ENCODE measurements around the gene HSD3B7. TPM values are rescaled to one million over a fixed set of nuclear protein-coding genes. Genes with fewer than 3 reads are reported as not detected.
A peak's percentile ranks its signal among the peaks of the same experiment; 100 is the strongest.

HSD3B7 gene
- total RNA-seq, 1 donor from 2014 or later = 2.0 TPM

DNA sequence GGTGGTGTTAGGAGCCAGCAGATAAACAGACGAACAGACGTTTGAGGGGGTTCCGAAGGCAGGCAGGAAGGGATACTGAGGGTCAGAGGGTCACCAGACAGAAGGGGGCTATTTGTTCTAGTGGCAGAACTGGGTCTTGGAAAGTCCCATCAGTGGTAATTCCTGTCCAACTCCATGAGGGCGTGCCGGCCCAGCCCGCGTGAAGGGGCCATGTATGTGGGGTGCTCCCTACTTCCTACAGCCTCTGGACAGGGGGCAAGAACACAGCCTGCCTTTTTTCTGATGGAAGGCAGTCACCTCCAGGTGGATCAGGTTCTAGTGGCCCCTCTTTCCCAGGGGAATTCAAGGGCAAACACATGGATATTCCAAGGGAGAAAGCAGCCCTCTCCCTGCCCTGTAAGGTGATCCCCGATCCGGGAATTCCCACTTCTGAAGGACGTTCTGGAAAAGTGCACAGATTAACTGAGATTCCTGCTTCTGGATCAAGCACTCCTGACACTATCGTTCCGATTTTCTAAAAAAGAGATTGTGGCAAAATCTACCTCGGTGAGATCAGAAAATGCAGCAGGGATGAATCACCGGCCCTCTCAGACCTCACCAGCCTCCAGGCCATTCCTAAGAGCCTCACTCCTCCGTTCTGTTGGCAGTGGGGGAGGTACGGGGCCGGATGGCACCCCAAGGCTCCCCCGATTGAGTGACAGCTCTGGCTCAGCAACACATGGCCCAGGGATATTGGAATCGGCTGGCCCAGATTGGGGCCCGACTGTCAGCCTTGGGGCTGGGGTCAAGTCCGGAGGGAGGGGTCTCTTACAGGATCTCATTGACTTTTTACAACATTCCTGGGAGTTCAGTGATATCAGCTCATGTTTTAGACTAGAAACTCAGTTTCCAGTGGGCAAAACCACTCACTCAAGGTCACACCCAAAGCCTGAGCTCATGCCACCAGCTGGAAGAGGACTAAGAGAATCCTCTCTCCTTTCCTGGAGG is 13.0 kb downstream of the HSD3B7 start:
- no peak for DNase-seq
- TF ChIP-seq, protein P1, sequence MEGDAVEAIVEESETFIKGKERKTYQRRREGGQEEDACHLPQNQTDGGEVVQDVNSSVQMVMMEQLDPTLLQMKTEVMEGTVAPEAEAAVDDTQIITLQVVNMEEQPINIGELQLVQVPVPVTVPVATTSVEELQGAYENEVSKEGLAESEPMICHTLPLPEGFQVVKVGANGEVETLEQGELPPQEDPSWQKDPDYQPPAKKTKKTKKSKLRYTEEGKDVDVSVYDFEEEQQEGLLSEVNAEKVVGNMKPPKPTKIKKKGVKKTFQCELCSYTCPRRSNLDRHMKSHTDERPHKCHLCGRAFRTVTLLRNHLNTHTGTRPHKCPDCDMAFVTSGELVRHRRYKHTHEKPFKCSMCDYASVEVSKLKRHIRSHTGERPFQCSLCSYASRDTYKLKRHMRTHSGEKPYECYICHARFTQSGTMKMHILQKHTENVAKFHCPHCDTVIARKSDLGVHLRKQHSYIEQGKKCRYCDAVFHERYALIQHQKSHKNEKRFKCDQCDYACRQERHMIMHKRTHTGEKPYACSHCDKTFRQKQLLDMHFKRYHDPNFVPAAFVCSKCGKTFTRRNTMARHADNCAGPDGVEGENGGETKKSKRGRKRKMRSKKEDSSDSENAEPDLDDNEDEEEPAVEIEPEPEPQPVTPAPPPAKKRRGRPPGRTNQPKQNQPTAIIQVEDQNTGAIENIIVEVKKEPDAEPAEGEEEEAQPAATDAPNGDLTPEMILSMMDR (IDR thresholded peaks at IDR 0.05; ENCODE audit: partially characterized antibody, unreplicated experiment) = no peak
- no peaks in the 10 kb centered on the region for H3K9me3 Mint-ChIP-seq (ENCODE audit: unreplicated experiment)
- peak overlapping the region; percentile 79 for H3K4me3 Mint-ChIP-seq (ENCODE audit: unreplicated experiment)
- peaks cover 12% of the 10 kb centered on the region for H3K4me1 Mint-ChIP-seq (ENCODE audit: low read depth, unreplicated experiment)
- H3K36me3 Mint-ChIP-seq (ENCODE audit: unreplicated experiment) = no peaks in the 10 kb centered on the region
- H3K27ac Mint-ChIP-seq (ENCODE audit: unreplicated experiment) = no peak overlapping the region
- H3K27me3 Mint-ChIP-seq (ENCODE audit: unreplicated experiment) = peaks cover 11% of the 10 kb centered on the region

DNA sequence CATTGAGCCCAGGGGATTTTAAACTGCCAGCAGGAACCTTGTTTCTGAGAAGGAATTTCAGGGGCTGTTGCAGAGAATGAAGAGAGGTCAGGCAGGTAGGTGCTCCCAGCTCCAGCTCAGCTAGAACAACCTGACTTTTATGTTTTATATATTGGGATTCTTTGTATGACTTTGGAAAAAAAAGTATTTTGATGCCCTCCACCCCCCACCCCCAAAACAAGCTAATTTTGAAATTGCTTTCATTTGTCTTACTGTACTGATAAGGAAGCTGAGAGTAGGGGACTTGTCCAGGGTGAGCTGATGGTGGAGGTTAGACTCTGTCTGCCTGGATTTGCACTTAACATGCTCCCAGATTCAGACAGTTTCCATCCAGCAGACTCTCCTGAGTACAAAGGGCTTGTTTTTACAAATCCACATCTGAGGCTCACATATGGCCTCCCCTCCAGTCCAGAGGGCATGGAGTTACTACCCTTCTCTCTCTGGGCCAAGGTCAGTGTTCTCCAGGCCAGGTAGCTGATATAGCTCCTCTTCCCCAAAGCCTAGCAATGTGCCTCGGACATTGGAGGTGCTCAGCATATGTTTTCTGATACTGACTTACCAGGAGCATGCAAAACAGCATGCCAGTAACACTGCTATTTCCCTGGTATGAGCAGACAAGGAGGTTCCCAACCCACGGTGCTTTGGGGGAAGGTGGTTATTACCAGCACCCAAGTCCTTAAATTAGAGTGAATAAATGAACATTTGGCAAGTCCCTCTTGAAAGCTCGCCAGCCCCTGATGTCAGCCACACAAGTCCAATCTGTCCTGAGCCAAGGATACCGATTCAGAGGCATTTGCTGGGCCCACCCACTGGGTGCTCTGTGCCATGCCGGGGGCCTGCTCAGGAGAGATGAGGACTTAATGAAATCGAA is 14.1 kb downstream of the HSD3B7 start:
- peaks cover 2% of the 10 kb centered on the region for H3K9me3 Mint-ChIP-seq (ENCODE audit: unreplicated experiment)
- no peak overlapping the region for H3K27ac Mint-ChIP-seq (ENCODE audit: unreplicated experiment)
- no peak for DNase-seq
- H3K36me3 Mint-ChIP-seq (ENCODE audit: unreplicated experiment) = no peaks in the 10 kb centered on the region
- TF ChIP-seq, protein P1 (IDR thresholded peaks at IDR 0.05; ENCODE audit: partially characterized antibody, unreplicated experiment) = no peak
- H3K4me3 Mint-ChIP-seq (ENCODE audit: unreplicated experiment) = peak overlapping the region; percentile 34
- H3K27me3 Mint-ChIP-seq (ENCODE audit: unreplicated experiment) = peaks cover 12% of the 10 kb centered on the region
- peaks cover 18% of the 10 kb centered on the region for H3K4me1 Mint-ChIP-seq (ENCODE audit: low read depth, unreplicated experiment)

DNA sequence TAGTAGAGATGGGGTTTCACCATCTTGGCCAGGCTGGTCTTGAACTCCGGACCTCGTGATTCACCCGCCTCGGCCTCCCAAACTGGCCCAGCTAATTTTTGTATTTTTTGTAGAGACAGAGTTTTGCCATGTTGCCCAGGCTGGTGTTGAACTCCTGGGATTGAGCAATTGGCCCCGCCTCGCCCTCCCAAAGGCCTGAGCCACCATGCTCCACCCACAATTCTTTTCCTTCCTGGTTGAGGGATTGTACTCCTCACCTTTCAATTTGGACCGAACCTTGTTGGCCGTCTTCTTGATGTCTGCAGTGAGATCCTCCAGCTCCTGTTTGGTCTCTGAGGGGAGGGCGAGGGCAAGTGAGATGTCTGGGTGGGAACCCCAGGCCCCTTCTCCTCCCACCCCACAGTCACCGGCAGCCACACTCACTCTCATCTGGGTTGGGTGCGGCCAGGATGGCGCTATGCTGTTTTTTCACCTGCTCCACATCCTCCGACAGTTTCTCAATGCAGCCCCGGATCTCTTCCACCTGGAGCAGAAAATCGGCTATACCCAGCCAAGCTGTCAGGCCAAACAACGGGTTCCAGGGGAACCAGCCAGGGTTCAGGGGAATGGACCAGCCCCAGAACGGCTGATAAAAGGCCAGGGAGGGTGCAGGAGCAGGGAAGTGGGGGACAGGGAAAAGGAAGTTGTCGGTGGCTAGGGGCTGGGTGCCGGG is 15.8 kb downstream of the HSD3B7 start:
- DNase-seq = no peak
- peaks cover 25% of the 10 kb centered on the region for H3K4me1 Mint-ChIP-seq (ENCODE audit: low read depth, unreplicated experiment)
- H3K4me3 Mint-ChIP-seq (ENCODE audit: unreplicated experiment) = no peak overlapping the region
- peaks cover 5% of the 10 kb centered on the region for H3K9me3 Mint-ChIP-seq (ENCODE audit: unreplicated experiment)
- H3K36me3 Mint-ChIP-seq (ENCODE audit: unreplicated experiment) = no peaks in the 10 kb centered on the region
- H3K27ac Mint-ChIP-seq (ENCODE audit: unreplicated experiment) = no peak overlapping the region
- peaks cover 13% of the 10 kb centered on the region for H3K27me3 Mint-ChIP-seq (ENCODE audit: unreplicated experiment)
- TF ChIP-seq, protein P1 (IDR thresholded peaks at IDR 0.05; ENCODE audit: partially characterized antibody, unreplicated experiment) = no peak

DNA sequence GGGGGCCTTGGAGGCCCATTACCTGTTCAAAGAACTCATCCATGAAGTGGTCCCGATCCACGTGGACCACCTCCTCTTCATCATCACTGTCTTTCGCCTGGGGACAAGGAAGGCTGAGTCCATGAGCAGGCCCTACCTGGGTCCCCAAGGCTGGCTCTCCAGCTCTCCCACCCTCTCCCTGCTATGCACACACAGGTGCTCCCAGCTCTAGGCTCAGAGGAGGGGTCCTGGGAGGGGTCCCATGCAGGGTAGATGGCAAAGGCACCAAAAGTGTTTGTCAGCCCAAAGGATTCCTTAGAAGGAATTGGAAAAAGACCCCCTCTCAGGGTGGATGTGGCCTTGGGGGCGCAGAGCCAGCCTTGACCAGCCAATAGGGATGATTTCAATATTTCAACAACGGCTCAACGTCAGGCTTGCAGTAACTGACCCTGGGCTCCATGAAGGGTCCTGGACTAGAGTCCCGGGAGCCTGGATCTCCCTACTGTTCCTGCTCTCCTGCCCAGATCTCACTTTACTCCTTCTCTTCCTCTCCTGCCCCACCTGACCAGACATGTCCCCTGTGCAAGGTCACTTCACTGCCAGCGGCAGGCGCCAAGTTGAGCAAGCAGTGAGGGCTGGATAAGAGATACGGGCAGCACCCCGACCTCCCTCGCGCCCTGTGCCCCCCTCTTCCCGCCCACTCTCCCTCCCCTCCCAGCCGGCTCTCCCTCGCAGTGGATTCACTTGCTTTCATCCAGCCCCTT is 16.7 kb downstream of the HSD3B7 start:
- Mint-ChIP-seq H3K36me3 (ENCODE audit: unreplicated experiment) (no peaks in the 10 kb centered on the region), H3K9me3 (ENCODE audit: unreplicated experiment) (peaks cover 7% of the 10 kb centered on the region), H3K4me1 (ENCODE audit: low read depth, unreplicated experiment) (peaks cover 30% of the 10 kb centered on the region), H3K4me3 (ENCODE audit: unreplicated experiment) (peak overlapping the region; percentile 20), H3K27ac (ENCODE audit: unreplicated experiment) (peak overlapping the region; percentile 93), H3K27me3 (ENCODE audit: unreplicated experiment) (peaks cover 9% of the 10 kb centered on the region)
- no peak for DNase-seq
- TF ChIP-seq, protein P1 (IDR thresholded peaks at IDR 0.05; ENCODE audit: partially characterized antibody, unreplicated experiment) = no peak

All from glutamatergic neuron (in vitro differentiated cells).